IgD-negative memory B cell (primary cell): Measurements from ENCODE around the gene ACADM. TPM values are rescaled to one million over a fixed set of nuclear protein-coding genes. Genes with fewer than 3 reads are reported as not detected.
"Not testable (repeated sequence)": the region's sequence is repeated elsewhere in the genome, so short reads cannot be mapped to it uniquely, and the experiment has no call there.

Experiments
- H3K27ac Mint-ChIP-seq, 3 donors: one replicate each; pipeline ENCODE4 v1.8.0; 2020 to 2022; ENCODE audit warnings: mild to moderate bottlenecking in 3 of 3, mixed read lengths in 3 of 3, moderate library complexity in 1 of 3
- H3K27me3 Mint-ChIP-seq: one replicate; pipeline ENCODE4 v1.8.0; 2021; ENCODE audit warnings: mixed read lengths
- H3K36me3 Mint-ChIP-seq: one replicate; pipeline ENCODE4 v1.8.0; 2020; ENCODE audit warnings: mild to moderate bottlenecking, mixed read lengths
- H3K4me1 Mint-ChIP-seq, 3 donors: one replicate each; pipeline ENCODE4 v1.8.0; 2020 to 2022; ENCODE audit warnings: mixed read lengths in 3 of 3, mild to moderate bottlenecking in 1 of 3
- H3K4me3 Mint-ChIP-seq, 4 donors: one replicate each; pipeline ENCODE4 v1.8.0; 2020 to 2022; ENCODE audit warnings: mild to moderate bottlenecking in 4 of 4, mixed read lengths in 4 of 4, moderate library complexity in 3 of 4
- H3K9me3 Mint-ChIP-seq, 3 donors: one replicate each; pipeline ENCODE4 v1.8.0; 2020 to 2021; ENCODE audit warnings: mixed read lengths in 3 of 3, mild to moderate bottlenecking in 1 of 3
- polyA plus RNA-seq: library from polyadenylated mRNA; unstranded; fragments of 300-500 nt; fragmentation: Illumina TruSeq; gene quantifications from one replicate; pipeline ENCODE4 v1.2.3, GENCODE V29; 2021

Gene ACADM
- polyA plus RNA-seq, 1 donor from 2014 or later = 92.5 TPM

DNA sequence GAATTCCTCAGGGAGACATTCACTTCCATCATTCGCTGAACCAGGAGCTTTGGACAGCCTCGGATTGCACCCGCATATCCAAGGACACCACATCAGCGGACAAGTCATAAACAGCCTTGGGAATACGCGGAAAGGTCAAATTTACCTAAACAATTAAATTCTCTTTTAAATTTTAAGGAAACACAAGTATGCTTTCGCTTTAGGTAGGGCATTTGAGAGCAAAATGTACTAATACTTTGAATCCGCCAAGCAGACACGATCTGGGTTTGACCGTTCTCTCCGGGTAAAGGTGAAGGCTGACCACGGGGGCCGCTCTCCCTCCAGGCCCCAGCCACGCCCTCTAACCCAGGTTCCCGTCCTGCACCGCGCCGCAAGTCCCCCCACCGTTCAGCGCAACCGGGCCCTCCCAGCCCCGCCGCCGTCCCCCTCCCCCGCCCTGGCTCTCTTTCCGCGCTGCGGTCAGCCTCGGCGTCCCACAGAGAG is 479 bp upstream of the ACADM start:
- H3K4me3 Mint-ChIP-seq = peak overlapping the region; percentile 99 to 100 (median 100)
- H3K27me3 Mint-ChIP-seq = no peaks in the 10 kb centered on the region

DNA sequence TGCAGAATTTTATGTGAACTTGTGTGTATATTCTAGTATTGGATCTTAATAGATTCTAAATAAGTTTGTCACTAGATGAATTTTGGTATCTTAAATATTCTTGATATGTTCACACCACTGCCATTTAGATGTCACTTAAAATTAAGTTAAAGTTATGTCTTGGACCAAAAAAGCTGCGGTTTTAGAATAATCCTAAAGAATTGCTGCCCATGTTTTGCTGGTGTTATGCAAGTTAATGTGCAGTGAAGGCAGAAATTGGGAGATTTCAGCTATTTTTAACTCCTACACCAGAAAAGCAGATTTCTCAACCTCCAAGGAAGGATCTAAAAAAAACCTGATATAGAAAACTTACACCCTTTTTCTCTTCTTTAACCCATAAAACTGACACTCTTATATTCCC is 757 bp downstream of the ACADM start:
- H3K27ac Mint-ChIP-seq = peak overlapping the region; percentile 78 to 97 (median 95)
- H3K4me3 Mint-ChIP-seq = peak overlapping the region; percentile 99 to 100 (median 100)
- H3K4me1 Mint-ChIP-seq = peaks cover 18 to 40% (median 37%) of the 10 kb centered on the region in 3 donors
- H3K9me3 Mint-ChIP-seq = no peaks in the 10 kb centered on the region
- no peaks in the 10 kb centered on the region for H3K36me3 Mint-ChIP-seq
- H3K27me3 Mint-ChIP-seq = no peaks in the 10 kb centered on the region

More for the DNA sequence above, 479 bp upstream of the ACADM start:
- Mint-ChIP-seq H3K27ac (peak overlapping the region; percentile 78 to 97 (median 96)), H3K36me3 (no peaks in the 10 kb centered on the region), H3K4me1 (peaks cover 18 to 40% (median 37%) of the 10 kb centered on the region in 3 donors), H3K9me3 (no peaks in the 10 kb centered on the region)

GRCh38 chr1:75725861-75726361 is 1.4 kb downstream of the ACADM start:
- H3K27me3 Mint-ChIP-seq = no peaks in the 10 kb centered on the region
- no peaks in the 10 kb centered on the region for H3K36me3 Mint-ChIP-seq
- H3K27ac Mint-ChIP-seq = peak overlapping the region; percentile 78 to 97 (median 87)
- no peaks in the 10 kb centered on the region for H3K9me3 Mint-ChIP-seq
- peak overlapping the region; percentile 99 to 100 (median 100) for H3K4me3 Mint-ChIP-seq
- peaks cover 16 to 43% (median 37%) of the 10 kb centered on the region in 3 donors for H3K4me1 Mint-ChIP-seq

- H3K9me3 Mint-ChIP-seq = no peaks in the 10 kb centered on the region
- H3K36me3 Mint-ChIP-seq = peaks cover 5% of the 10 kb centered on the region
- peaks cover 18 to 50% (median 39%) of the 10 kb centered on the region in 3 donors for H3K4me1 Mint-ChIP-seq
- peak overlapping the region; percentile 38 to 100 (median 84) for H3K4me3 Mint-ChIP-seq
- H3K27ac Mint-ChIP-seq = peak overlapping the region; percentile 78 to 97 (median 95)
- H3K27me3 Mint-ChIP-seq = no peaks in the 10 kb centered on the region
Observed at GRCh38 chr1:75727571-75727970, 3.1 kb downstream of the ACADM start.

GRCh38 chr1:75730432-75730831 is 5.9 kb downstream of the ACADM start:
- H3K4me3 Mint-ChIP-seq = no peak overlapping the region
- H3K27ac Mint-ChIP-seq = peak overlapping the region in 1 of 3 donors; percentile 37
- peaks cover 7% of the 10 kb centered on the region for H3K36me3 Mint-ChIP-seq
- H3K9me3 Mint-ChIP-seq = no peaks in the 10 kb centered on the region
- H3K4me1 Mint-ChIP-seq = peaks cover 12 to 36% (median 27%) of the 10 kb centered on the region in 3 donors
- H3K27me3 Mint-ChIP-seq = no peaks in the 10 kb centered on the region

- peaks cover 5 to 24% (median 15%) of the 10 kb centered on the region in 3 donors for H3K4me1 Mint-ChIP-seq
- no peaks in the 10 kb centered on the region for H3K9me3 Mint-ChIP-seq
- H3K27me3 Mint-ChIP-seq = no peaks in the 10 kb centered on the region
- peak overlapping the region in 1 of 3 donors; percentile 37 for H3K27ac Mint-ChIP-seq
- no peak overlapping the region for H3K4me3 Mint-ChIP-seq
- H3K36me3 Mint-ChIP-seq = peaks cover 7% of the 10 kb centered on the region
Observed at GRCh38 chr1:75731881-75732280, 7.4 kb downstream of the ACADM start.

DNA sequence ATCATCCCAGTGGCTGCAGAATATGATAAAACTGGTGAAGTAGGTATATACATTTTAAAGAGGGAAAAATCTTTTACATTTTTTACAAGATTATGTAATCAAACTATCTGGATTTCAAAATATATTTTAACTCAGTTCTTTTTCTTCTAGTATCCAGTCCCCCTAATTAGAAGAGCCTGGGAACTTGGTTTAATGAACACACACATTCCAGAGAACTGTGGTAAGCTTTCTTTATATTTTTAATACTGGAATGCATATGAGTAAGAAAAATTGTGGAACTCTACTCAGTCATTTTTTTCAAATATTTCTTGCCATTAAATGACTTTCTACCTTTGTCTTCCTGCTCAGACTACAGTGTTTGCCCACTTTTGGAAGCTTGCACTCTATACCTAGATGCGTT is 8.2 kb downstream of the ACADM start:
- peaks cover 3 to 17% (median 8%) of the 10 kb centered on the region in 3 donors for H3K4me1 Mint-ChIP-seq
- no peaks in the 10 kb centered on the region for H3K9me3 Mint-ChIP-seq
- no peaks in the 10 kb centered on the region for H3K27me3 Mint-ChIP-seq
- peaks cover 7% of the 10 kb centered on the region for H3K36me3 Mint-ChIP-seq
- no peak overlapping the region for H3K4me3 Mint-ChIP-seq
- H3K27ac Mint-ChIP-seq = no peak overlapping the region

GRCh38 chr1:75733661-75734060 is 9.2 kb downstream of the ACADM start:
- Mint-ChIP-seq H3K27ac (no peak overlapping the region), H3K9me3 (no peaks in the 10 kb centered on the region), H3K4me1 (peaks cover 2 to 11% (median 3%) of the 10 kb centered on the region in 3 donors), H3K36me3 (peaks cover 7% of the 10 kb centered on the region), H3K4me3 (no peak overlapping the region), H3K27me3 (no peaks in the 10 kb centered on the region)

DNA sequence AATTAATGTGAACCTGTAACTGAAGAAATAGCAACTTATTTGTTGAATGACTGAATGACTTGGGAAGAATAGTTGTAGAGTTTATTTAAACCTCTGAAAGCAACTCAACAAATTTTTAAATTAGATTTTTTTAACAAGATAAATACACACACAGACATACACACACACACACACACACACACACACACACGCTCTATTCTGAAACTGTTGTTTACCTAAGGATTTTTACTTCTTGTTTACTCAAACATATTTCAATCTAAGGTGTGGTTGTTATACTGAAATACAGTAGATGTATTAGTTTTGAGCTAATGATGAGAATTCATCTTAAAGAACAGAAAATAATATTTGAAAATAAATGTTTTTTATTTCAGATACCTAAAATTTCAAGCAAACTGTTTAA is 11.5 kb downstream of the ACADM start:
- Mint-ChIP-seq H3K36me3 (peaks cover 7% of the 10 kb centered on the region), H3K27me3 (no peaks in the 10 kb centered on the region), H3K9me3 (no peaks in the 10 kb centered on the region), H3K27ac (no peak overlapping the region), H3K4me3 (no peak overlapping the region), H3K4me1 (peaks cover 2 to 5% (median 2%) of the 10 kb centered on the region in 3 donors)

DNA sequence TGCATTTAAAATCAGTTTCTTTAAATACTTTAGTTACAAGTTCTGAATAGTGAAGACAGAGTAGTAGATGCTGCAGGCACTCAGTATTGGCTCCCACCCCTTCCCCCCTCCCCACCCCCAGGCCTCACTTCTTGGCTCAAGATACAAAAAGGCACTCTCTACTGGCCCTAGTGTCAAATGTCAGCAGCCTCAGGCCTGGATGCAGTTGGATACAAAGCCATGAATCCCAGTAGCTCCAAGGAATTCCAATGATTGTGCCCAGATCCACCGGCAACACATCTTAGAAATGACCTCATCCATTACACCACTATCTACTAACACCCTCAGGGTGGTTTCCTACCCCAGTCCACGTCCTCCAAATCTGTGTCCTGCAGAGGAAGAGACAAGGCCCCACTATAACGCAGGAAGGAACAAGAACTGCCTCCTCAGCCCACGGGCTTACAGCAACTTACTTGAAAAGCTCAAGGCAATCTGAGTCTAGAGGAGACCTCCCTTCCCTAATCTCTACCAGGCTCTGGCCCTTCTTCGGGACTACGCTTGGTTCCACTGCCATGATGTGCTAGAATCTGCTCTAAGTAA is 17.6 kb downstream of the ACADM start:
- Mint-ChIP-seq H3K4me3 (no peak overlapping the region), H3K27ac (no peak overlapping the region), H3K36me3 (peaks cover 1% of the 10 kb centered on the region), H3K4me1 (peaks cover 0 to 9% (median 9%) of the 10 kb centered on the region in 3 donors), H3K9me3 (no peaks in the 10 kb centered on the region), H3K27me3 (no peaks in the 10 kb centered on the region)

DNA sequence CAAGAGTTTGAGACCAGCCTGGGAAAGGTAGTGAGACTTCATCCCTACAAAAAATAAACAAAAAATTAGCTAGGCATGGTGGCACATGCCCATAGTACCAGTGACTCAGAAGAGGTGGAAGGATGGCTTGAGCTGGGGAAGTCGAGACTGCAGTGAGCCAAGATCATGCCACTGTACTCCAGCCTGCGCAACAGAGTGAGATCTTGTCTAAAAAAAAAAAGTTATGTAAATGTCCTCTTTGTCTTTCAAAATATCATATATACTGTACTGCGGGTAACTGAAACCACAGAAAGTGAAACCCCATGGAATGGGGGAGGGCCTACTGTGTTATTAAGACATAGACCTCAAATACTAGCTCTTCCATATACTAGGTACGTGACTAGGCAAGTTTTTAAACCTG is 20.8 kb downstream of the ACADM start:
- peaks cover 6% of the 10 kb centered on the region for H3K36me3 Mint-ChIP-seq
- H3K27me3 Mint-ChIP-seq = no peaks in the 10 kb centered on the region
- H3K27ac Mint-ChIP-seq = peak overlapping the region in 2 of 3 donors; percentile 29 to 34
- H3K9me3 Mint-ChIP-seq = no peaks in the 10 kb centered on the region
- H3K4me1 Mint-ChIP-seq = peaks cover 0 to 9% (median 9%) of the 10 kb centered on the region in 3 donors
- no peak overlapping the region for H3K4me3 Mint-ChIP-seq

DNA sequence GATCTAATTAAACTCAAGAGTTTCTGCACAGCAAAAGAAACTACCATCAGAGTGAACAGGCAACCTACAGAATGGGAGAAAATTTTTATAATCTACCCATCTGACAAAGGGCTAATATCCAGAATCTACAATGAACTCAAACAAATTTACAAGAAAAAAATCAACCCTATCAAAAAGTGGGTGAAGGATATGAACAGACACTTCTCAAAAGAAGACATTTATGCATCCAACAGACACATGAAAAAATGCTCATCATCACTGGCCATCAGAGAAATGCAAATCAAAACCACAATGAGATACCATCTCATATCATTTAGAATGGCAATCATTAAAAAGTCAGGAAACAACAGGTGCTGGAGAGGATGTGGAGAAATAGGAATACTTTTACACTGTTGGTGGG is 32.7 kb downstream of the ACADM start:
- H3K27ac Mint-ChIP-seq, H3K27me3 Mint-ChIP-seq, H3K4me3 Mint-ChIP-seq, H3K9me3 Mint-ChIP-seq, H3K4me1 Mint-ChIP-seq: not testable (repeated sequence)
- H3K36me3 Mint-ChIP-seq = peaks cover 17% of the 10 kb centered on the region

DNA sequence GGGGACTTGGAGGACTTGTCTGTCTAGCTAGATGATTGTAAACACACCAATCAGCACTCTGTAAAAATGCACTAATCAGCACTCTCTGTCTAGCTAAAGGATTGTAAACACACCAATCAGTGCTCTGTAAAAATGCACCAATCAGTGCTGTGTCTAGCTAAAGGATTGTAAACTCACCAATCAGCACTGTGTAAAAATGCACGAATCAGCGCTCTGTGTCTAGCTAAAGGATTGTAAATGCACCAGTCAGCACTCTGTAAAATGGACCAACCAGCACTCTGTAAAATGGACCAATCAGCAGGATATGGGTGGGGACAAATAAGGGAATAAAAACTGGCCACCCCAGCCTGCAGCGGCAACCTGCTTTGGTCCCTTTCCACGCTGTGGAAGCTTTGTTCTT is 34.0 kb downstream of the ACADM start:
- not testable (repeated sequence) for H3K4me1 Mint-ChIP-seq, H3K27me3 Mint-ChIP-seq, H3K9me3 Mint-ChIP-seq, H3K27ac Mint-ChIP-seq, H3K4me3 Mint-ChIP-seq
- peaks cover 13% of the 10 kb centered on the region for H3K36me3 Mint-ChIP-seq

DNA sequence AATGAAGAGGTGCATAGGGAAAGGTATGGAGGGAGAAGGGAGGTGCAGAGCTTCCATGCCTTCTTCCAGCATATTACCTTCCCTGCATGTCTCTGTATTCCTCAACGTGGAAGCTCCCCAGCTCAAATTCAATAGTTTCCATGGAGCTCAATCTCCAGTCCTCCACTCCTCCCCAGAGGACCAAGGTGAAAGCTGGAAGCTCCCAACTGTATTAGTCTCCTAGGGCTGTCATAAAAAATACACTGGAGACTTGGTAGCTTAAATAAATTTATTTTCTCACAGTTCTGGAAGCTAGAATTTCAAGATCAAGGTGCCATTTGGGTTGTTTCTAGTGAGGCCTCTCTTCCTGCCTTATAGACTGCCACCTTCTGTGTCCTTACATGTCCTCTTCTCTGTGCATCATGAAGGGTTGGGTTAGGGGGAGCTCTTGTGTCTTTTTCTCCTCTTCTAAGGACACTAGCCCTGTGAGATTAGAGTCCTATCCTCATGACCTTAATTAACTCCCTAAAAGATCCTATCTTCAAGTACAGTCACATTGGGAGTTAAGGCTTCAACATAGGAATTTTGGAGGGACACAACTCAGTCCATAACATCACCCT is 39.6 kb downstream of the ACADM start:
- no peaks in the 10 kb centered on the region for H3K4me1 Mint-ChIP-seq
- no peak overlapping the region for H3K27ac Mint-ChIP-seq
- no peaks in the 10 kb centered on the region for H3K9me3 Mint-ChIP-seq
- peaks cover 4% of the 10 kb centered on the region for H3K36me3 Mint-ChIP-seq
- no peak overlapping the region for H3K4me3 Mint-ChIP-seq
- no peaks in the 10 kb centered on the region for H3K27me3 Mint-ChIP-seq

- Mint-ChIP-seq H3K4me3 (no peak overlapping the region), H3K27me3 (no peaks in the 10 kb centered on the region), H3K4me1 (no peaks in the 10 kb centered on the region), H3K36me3 (peaks cover 5% of the 10 kb centered on the region), H3K9me3 (no peaks in the 10 kb centered on the region), H3K27ac (peak overlapping the region in 1 of 3 donors; percentile 43)
Observed at GRCh38 chr1:75765697-75766355, 41.3 kb downstream of the ACADM start.
